Mucosa of stomach (tissue), 1 donor: ENCODE measurements around the gene SLC4A3.

Experiments
- H3K27me3 ChIP-seq: one replicate; pipeline ENCODE4 v1.7.0; 2013; ENCODE audit warnings: mild to moderate bottlenecking, low read length; ENCODE audit not compliant: control insufficient read depth, insufficient read depth
- H3K36me3 ChIP-seq: one replicate; pipeline ENCODE4 v1.7.0; 2013; ENCODE audit warnings: low read length; ENCODE audit not compliant: control insufficient read depth, insufficient read depth
- H3K4me1 ChIP-seq: one replicate; pipeline ENCODE4 v1.7.0; 2013; ENCODE audit warnings: mild to moderate bottlenecking, low read length; ENCODE audit not compliant: control insufficient read depth, insufficient read depth
- H3K4me3 ChIP-seq: one replicate; pipeline ENCODE4 v1.7.0; 2013; ENCODE audit warnings: low read length
- H3K9ac ChIP-seq: one replicate; pipeline ENCODE4 v1.7.0; 2013; ENCODE audit warnings: mild to moderate bottlenecking, low read length, moderate library complexity
- H3K9me3 ChIP-seq: one replicate; pipeline ENCODE4 v1.7.0; 2013; ENCODE audit warnings: mild to moderate bottlenecking, low read length, moderate library complexity; ENCODE audit not compliant: control insufficient read depth
- donor health status: Pancreatic carcinoma.

SLC4A3 gene

GRCh38 chr2:219630770-219631405, 3.5 kb downstream of the SLC4A3 start:
- Histone ChIP-seq H3K9ac (no peak overlapping the region), H3K9me3 (no peaks in the 10 kb centered on the region), H3K27me3 (peaks cover 33% of the 10 kb centered on the region), H3K36me3 (no peaks in the 10 kb centered on the region), H3K4me1 (peaks cover 4% of the 10 kb centered on the region), H3K4me3 (no peak overlapping the region)

DNA sequence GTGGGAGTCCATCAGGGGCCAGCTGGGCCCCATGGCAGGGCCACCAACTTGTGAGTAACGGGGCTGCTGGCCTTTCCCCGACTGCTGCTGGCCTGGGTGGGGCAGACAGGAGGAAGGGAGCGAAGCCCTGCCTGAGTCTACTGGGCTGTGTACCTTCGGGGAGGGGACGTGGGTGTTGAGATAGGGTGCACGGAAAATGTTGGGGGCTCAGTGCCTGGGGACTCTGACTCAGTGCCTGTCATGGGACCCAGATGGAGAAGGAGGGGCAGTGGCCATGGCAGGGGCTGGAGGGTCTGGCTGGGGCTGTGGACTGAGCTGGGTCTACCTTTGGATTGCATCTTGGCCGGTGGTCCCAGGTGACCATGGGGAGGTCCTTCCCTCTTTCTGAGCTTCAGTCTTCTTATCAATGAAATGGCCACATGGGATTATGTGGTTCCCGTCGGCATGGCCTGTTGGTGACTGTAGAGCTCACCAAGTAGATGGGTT, 4.0 kb downstream of the SLC4A3 start:
- Histone ChIP-seq H3K36me3 (no peaks in the 10 kb centered on the region), H3K27me3 (peaks cover 31% of the 10 kb centered on the region), H3K4me3 (no peak overlapping the region), H3K9me3 (no peaks in the 10 kb centered on the region), H3K9ac (no peak overlapping the region), H3K4me1 (peaks cover 4% of the 10 kb centered on the region)

DNA sequence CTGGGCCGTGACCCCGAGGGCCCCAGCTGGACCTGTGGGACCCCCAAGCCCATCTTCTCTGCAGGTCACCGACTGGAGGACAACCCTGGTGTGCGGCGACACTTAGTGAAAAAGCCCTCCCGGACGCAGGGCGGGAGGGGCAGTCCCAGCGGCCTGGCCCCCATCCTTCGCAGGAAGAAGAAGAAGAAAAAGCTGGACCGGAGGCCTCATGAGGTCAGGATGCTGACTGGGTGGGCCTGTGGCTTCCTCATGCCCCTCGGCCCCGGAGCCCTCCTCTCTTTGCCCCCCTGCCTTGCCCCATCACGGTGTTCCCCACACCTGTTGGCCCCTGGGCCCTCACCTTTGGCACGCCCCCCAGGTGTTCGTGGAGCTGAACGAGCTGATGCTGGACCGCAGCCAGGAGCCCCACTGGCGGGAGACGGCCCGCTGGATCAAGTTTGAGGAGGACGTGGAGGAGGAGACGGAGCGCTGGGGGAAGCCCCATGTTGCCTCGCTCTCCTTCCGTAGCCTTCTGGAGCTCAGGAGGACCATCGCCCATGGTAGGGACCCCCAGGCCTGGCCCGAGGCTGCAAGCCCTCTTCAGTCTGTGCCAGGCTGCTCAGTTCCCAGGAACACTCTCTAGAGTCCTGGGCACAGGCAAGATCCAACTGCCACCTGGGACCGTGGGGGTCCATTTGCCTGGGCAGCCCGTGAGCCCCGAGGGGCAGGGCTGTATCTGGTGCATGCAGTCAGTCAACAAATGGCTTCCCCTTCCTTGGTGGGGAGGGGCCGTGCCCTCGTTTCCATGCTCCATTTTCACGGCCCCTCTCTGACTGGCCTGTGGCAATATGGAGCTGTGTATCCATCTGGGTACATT, 4.7 kb downstream of the SLC4A3 start:
- Histone ChIP-seq H3K4me1 (peaks cover 4% of the 10 kb centered on the region), H3K9ac (no peak overlapping the region), H3K36me3 (no peaks in the 10 kb centered on the region), H3K27me3 (peaks cover 24% of the 10 kb centered on the region), H3K4me3 (no peak overlapping the region), H3K9me3 (no peaks in the 10 kb centered on the region)

GRCh38 chr2:219632760-219633105, 5.3 kb downstream of the SLC4A3 start:
- Histone ChIP-seq H3K4me1 (peaks cover 3% of the 10 kb centered on the region), H3K4me3 (no peak overlapping the region), H3K9me3 (no peaks in the 10 kb centered on the region), H3K9ac (no peak overlapping the region), H3K27me3 (peaks cover 21% of the 10 kb centered on the region), H3K36me3 (no peaks in the 10 kb centered on the region)

DNA sequence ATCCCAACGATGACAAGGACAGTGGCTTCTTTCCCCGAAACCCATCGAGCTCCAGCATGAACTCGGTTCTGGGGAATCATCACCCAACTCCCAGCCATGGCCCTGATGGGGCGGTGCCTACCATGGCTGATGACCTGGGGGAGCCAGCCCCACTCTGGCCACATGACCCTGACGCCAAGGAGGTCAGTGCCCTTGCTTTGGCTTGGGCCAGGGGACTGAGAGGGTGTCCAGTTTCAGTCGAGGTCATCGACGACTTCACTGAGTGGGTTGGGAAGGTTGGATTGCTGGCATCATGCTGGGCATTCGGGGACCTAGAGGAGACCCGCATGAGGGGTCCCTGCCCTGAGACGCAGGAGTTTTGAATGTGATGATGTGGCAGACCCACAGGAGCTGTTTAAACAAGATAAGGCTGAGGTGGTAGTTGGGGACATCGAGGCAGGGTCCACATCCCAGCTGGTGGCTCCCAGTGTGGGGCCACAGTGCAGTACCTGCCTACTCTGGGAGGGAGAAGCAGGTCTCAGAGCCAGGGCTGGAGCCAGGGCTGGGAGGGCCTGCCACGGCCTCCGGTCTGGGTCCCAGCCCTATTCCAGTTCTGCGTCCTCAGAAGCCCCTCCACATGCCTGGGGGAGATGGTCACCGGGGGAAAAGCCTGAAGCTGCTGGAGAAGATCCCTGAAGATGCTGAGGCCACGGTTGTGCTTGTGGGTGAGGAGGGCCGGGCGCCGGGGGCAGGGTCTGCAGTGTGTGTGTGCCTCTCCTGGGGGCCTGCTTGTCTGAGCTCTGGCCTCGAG, 6.0 kb downstream of the SLC4A3 start:
- peaks cover 14% of the 10 kb centered on the region for H3K27me3 ChIP-seq
- no peaks in the 10 kb centered on the region for H3K4me1 ChIP-seq

GRCh38 chr2:219634171-219634940, 6.9 kb downstream of the SLC4A3 start:
- peaks cover 8% of the 10 kb centered on the region for H3K27me3 ChIP-seq
- no peaks in the 10 kb centered on the region for H3K9me3 ChIP-seq
- no peaks in the 10 kb centered on the region for H3K4me1 ChIP-seq
- no peak overlapping the region for H3K4me3 ChIP-seq
- no peaks in the 10 kb centered on the region for H3K36me3 ChIP-seq
- H3K9ac ChIP-seq: no peak overlapping the region

More for the DNA sequence above, 6.0 kb downstream of the SLC4A3 start:
- Histone ChIP-seq H3K36me3 (no peaks in the 10 kb centered on the region), H3K9me3 (no peaks in the 10 kb centered on the region), H3K9ac (no peak overlapping the region), H3K4me3 (no peak overlapping the region)

DNA sequence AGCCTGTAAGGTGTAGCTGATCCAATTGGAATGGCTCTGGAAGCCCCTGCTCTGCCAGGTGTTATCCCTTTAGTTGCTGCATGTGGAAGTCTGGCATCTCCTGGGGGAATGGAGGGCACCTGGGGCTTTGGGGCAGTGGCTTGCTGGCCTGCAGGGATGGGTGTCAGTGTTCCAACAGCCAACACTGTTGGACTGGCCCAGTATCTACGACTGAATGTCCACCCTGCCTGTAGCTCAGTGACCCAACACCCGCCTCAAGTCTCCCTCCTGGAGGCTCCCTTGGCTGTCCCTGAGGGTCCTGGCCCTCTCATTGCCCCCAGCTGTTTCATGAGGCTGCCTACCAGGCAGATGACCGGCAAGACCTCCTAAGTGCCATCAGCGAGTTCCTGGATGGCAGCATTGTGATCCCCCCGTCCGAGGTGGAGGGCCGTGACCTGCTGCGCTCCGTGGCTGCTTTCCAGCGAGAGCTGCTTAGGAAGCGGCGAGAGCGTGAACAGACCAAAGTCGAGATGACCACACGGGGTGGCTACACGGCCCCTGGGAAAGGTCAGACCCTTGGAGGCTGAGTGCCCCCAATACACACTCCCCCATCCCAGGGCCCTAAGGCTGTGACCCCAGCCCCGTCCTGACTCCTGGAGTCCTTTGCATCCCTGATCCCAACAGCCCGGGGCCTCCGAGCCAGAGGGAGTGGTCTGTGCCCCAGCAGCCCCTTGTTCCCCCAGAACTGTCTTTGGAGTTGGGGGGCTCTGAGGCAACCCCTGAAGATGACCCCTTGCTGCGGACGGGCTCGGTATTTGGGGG, 7.7 kb downstream of the SLC4A3 start:
- H3K4me1 ChIP-seq: no peaks in the 10 kb centered on the region
- H3K4me3 ChIP-seq: no peak overlapping the region
- H3K9ac ChIP-seq: no peak overlapping the region
- no peaks in the 10 kb centered on the region for H3K9me3 ChIP-seq
- H3K36me3 ChIP-seq: no peaks in the 10 kb centered on the region
- peaks cover under 1% of the 10 kb centered on the region for H3K27me3 ChIP-seq

DNA sequence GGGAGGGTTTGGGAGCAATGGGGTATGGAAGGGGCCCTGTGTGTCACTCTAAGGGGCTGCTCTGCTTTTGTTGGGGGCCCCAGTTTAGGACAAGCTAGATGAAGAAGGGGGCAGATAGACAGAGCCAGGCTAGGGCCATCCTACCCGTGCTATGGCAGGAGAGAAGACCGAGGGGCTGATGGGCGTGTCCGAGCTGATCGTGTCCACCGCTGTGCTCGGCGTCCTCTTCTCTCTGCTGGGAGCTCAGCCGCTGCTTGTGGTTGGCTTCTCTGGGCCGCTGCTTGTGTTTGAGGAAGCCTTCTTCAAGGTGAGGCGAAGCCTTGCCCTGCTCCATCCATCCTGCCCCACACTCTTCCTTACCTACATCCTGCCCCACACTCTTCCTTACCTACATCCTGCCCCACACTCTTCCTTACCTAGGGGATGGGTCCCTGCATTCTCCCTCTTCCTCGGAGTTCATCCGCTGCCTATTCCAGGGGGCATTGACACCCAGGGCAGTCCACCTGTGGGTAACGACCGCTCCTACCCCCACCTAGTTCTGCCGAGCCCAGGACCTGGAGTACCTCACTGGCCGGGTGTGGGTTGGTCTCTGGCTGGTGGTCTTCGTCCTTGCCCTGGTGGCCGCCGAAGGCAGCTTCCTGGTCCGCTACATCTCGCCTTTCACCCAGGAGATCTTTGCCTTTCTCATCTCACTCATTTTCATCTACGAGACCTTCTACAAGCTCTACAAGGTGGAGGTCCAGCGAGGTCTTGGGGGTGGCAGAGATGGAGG, 8.9 kb downstream of the SLC4A3 start:
- H3K27me3 ChIP-seq: no peaks in the 10 kb centered on the region
- H3K36me3 ChIP-seq: no peaks in the 10 kb centered on the region
- no peak overlapping the region for H3K9ac ChIP-seq
- no peaks in the 10 kb centered on the region for H3K9me3 ChIP-seq
- no peaks in the 10 kb centered on the region for H3K4me1 ChIP-seq
- H3K4me3 ChIP-seq: no peak overlapping the region

DNA sequence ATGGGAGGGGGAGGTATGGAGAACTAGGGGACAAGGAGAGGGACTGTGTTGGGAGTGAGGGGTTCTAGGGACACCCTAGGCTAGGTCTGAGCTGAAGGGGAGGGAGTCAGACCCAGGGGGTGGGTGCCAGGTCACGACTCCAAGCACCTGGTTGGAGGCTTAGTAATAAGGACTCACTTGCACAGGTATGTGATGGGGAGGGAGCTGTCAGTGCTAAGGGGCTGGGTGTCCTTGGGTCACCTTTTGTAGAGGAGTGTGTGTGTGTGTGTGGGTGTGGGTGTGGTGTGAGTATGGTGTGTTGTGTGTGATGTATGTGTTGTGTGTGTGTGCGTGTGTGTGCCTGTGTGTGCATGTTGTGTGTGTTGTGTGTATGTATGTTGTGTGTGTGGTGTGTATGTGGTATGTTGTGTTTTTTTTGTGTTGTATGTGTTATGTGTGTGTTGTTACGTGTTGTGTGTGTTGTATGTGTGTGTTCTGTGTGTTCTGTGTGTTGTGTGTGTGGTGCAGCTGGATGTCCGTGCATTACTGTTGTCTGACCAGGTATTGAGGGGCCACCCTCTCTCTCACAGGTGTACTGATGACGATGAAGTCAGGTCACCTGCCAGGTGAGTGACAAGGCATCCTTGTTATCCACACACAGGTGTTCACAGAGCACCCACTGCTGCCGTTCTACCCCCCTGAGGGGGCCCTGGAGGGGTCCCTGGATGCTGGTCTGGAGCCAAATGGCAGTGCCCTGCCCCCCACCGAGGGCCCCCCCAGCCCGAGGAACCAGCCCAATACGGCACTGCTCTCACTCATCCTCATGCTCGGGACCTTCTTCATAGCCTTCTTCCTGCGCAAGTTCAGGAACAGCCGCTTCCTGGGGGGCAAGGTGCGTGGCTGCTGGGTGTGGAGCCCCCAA, 9.8 kb downstream of the SLC4A3 start:
- Histone ChIP-seq H3K27me3 (peaks cover under 1% of the 10 kb centered on the region), H3K4me1 (peaks cover 2% of the 10 kb centered on the region), H3K9me3 (no peaks in the 10 kb centered on the region), H3K9ac (no peak overlapping the region), H3K36me3 (no peaks in the 10 kb centered on the region), H3K4me3 (no peak overlapping the region)

DNA sequence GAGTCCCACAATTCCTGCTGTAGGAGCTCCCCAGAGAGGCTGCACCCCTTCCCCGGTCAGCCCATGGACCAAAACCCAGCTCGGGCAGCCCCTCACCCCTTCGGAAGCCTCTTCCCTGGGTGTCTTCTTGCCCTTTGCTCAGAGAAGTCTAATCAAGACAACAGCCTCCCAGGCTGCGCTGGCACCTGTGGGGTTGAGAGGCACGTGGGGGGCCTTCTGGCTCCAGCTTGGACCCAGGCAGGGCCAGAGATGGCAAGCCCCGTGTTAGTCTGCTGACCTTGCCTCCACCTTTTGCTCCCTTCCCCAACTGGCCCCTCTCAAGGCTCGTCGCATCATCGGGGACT, 10.4 kb downstream of the SLC4A3 start:
- no peaks in the 10 kb centered on the region for H3K36me3 ChIP-seq
- H3K9ac ChIP-seq: no peak overlapping the region
- H3K9me3 ChIP-seq: no peaks in the 10 kb centered on the region
- peaks cover 2% of the 10 kb centered on the region for H3K27me3 ChIP-seq
- H3K4me3 ChIP-seq: no peak overlapping the region
- H3K4me1 ChIP-seq: peaks cover 8% of the 10 kb centered on the region
